DOHH2 (cell line): ENCODE measurements around the gene RNF175.

Experiments
- H3F3A ChIP-seq: fragments of 200-600 bp; sonication (generic), shearing (Covaris generic); 2 replicates; pipeline ENCODE4 v1.6.0; 2016; ENCODE audit warnings: antibody characterized with exemption, mild to moderate bottlenecking; ENCODE audit not compliant: control insufficient read depth, insufficient read depth
- H3K27ac ChIP-seq: fragments of 200-600 bp; sonication (generic); 2 replicates; pipeline ENCODE4 v1.5.1; 2014; ENCODE audit warnings: low read depth, mild to moderate bottlenecking, low read length, moderate library complexity
- H3K27me3 ChIP-seq: fragments of 200-600 bp; sonication (generic); 2 replicates; pipeline ENCODE4 v1.6.1; 2014; ENCODE audit warnings: mild to moderate bottlenecking, low read length, mixed read lengths; ENCODE audit not compliant: control insufficient read depth
- H3K36me3 ChIP-seq: fragments of 200-600 bp; sonication (generic); 2 replicates; pipeline ENCODE4 v1.6.1; 2014; ENCODE audit warnings: mild to moderate bottlenecking, low read length, moderate library complexity, mixed read lengths; ENCODE audit not compliant: control insufficient read depth
- H3K4me1 ChIP-seq: fragments of 200-600 bp; sonication (generic); 2 replicates; pipeline ENCODE4 v1.6.1; 2014; ENCODE audit warnings: mild to moderate bottlenecking, low read length, mixed read lengths; ENCODE audit not compliant: control insufficient read depth
- H3K4me2 ChIP-seq: fragments of 200-600 bp; sonication (generic); 2 replicates; pipeline ENCODE4 v1.6.0; 2014; ENCODE audit warnings: mild to moderate bottlenecking, low read length, moderate library complexity
- H3K4me3 ChIP-seq: fragments of 200-600 bp; sonication (generic); 2 replicates; pipeline ENCODE4 v1.5.1; 2014; ENCODE audit warnings: mild to moderate bottlenecking, low read length, mixed read lengths
- H3K79me2 ChIP-seq: fragments of 200-600 bp; sonication (generic); 2 replicates; pipeline ENCODE4 v1.6.1; 2014; ENCODE audit warnings: mild to moderate bottlenecking, low read length, mixed read lengths; ENCODE audit not compliant: control insufficient read depth
- H3K9me2 ChIP-seq: fragments of 200-600 bp; sonication (generic); replicated peaks from 2 replicates; pipeline ENCODE4 v1.6.1; 2014; ENCODE audit warnings: mild to moderate bottlenecking, low read length, mixed read lengths; ENCODE audit not compliant: control insufficient read depth
- H3K9me3 ChIP-seq: fragments of 200-600 bp; sonication (generic); 2 replicates; pipeline ENCODE4 v1.6.1; 2014; ENCODE audit warnings: antibody characterized with exemption, low read length, mixed read lengths; ENCODE audit not compliant: control insufficient read depth, insufficient read depth
- H4K20me1 ChIP-seq: fragments of 200-600 bp; sonication (generic); 2 replicates; pipeline ENCODE4 v1.6.0; 2014; ENCODE audit warnings: low read depth, mild to moderate bottlenecking, antibody characterized with exemption, low read length, moderate library complexity; ENCODE audit not compliant: control insufficient read depth, insufficient read depth
- CTCF ChIP-seq: fragments of 200-600 bp; sonication (generic); IDR thresholded peaks from one replicate; pipeline ENCODE4 v1.5.1; 2014; ENCODE audit warnings: antibody characterized with exemption, mild to moderate bottlenecking, low read depth, low read length; ENCODE audit not compliant: poor library complexity, severe bottlenecking
- EZH2phosphoT487 ChIP-seq: fragments of 200-600 bp; sonication (generic); IDR thresholded peaks from 2 replicates; pipeline ENCODE4 v1.6.1; 2017; ENCODE audit warnings: borderline replicate concordance, mild to moderate bottlenecking, antibody characterized with exemption, low read length, moderate library complexity, mixed read lengths

Gene RNF175

DNA sequence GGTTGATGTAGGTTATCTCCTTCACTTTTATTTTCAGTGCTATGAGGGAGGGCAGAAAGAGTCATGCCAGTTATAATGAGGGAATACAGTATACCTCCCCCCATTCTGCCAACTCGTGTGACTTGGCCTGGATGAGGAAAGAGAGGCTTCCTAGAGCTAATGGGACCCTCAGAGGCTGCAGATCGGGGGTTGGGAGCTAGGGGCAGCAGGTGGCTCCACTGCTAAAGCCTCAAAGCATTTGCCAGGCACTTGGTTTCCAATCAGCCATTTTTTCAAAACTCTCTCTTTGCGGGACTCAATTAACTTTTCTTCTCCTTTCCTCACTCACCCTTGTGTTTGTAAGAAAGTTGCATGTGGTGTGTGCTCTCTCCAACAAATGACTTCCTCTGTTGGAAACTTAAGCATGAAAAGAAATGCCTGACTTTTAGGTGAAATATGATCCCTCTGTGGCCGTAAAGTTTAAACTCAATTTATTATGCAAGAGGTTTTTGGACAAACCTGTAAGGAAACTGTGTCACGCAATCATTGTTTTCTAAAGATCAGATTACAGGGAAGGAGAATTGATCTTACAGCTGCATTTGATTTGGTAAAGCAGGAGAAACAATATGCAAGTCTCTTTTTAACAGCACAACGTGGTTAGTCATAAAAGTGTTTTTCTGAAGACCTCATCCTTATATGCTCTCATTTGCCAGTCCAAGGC lies 22.0 kb upstream of the RNF175 start:
- no peaks in the 10 kb centered on the region for H4K20me1 ChIP-seq
- H3K4me1 ChIP-seq = no peaks in the 10 kb centered on the region
- H3K9me3 ChIP-seq = no peaks in the 10 kb centered on the region
- no peak overlapping the region for H3K27ac ChIP-seq
- TF ChIP-seq CTCF (no peak), EZH2phosphoT487 (no peak)
- no peaks in the 10 kb centered on the region for H3K36me3 ChIP-seq
- peaks cover 23% of the 10 kb centered on the region for H3K27me3 ChIP-seq
- H3K9me2 ChIP-seq = no peaks in the 10 kb centered on the region
- no peaks in the 10 kb centered on the region for H3F3A ChIP-seq
- no peaks in the 10 kb centered on the region for H3K79me2 ChIP-seq
- H3K4me2 ChIP-seq = no peak overlapping the region
- H3K4me3 ChIP-seq = no peak overlapping the region

DNA sequence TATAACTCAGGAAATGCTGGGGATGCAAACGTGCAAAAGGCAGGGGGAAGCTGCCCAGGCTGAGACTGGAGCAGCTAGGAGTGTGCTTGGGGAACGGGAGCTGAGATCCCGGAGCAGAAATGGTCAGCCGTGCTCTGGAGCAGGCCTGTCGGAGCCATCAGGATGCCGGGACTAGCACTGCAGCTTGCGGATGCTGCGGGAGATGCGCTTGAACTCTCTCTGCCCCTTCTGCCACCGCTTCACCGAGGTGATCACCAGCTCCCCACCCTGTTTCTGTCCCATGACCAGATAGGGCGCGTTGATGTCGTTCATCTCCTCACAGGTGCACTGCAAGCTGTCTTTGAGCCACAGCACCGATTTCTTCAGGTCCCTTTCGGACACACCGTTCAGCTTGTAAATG lies 21.5 kb upstream of the RNF175 start:
- Histone ChIP-seq H3K27me3 (peaks cover 20% of the 10 kb centered on the region), H3K9me2 (no peaks in the 10 kb centered on the region), H3F3A (no peaks in the 10 kb centered on the region), H3K36me3 (no peaks in the 10 kb centered on the region), H4K20me1 (no peaks in the 10 kb centered on the region), H3K4me1 (no peaks in the 10 kb centered on the region), H3K9me3 (no peaks in the 10 kb centered on the region), H3K4me2 (no peak overlapping the region), H3K27ac (no peak overlapping the region), H3K79me2 (no peaks in the 10 kb centered on the region), H3K4me3 (no peak overlapping the region)
- TF ChIP-seq CTCF (no peak), EZH2phosphoT487 (no peak)

GRCh38 chr4:153780876-153781275 lies 21.1 kb upstream of the RNF175 start:
- Histone ChIP-seq H3K4me1 (no peaks in the 10 kb centered on the region), H3K27ac (no peak overlapping the region), H3K27me3 (peaks cover 18% of the 10 kb centered on the region), H3K4me3 (no peak overlapping the region), H3K4me2 (no peak overlapping the region), H3F3A (no peaks in the 10 kb centered on the region), H3K9me2 (no peaks in the 10 kb centered on the region), H3K36me3 (no peaks in the 10 kb centered on the region), H3K79me2 (no peaks in the 10 kb centered on the region), H4K20me1 (no peaks in the 10 kb centered on the region), H3K9me3 (no peaks in the 10 kb centered on the region)
- no peak for TF ChIP-seq CTCF
- TF ChIP-seq EZH2phosphoT487 = no peak
